H9 (cell line): ENCODE data around the gene GPR52. TPM values are rescaled to one million over a fixed set of nuclear protein-coding genes. Genes with fewer than 3 reads are reported as not detected.

ENCODE experiments used
- DNase-seq: peaks from one replicate; pipeline ENCODE4 v3.0.0-alpha.2; 2017
- H2AFZ ChIP-seq: one replicate; pipeline ENCODE4 v1.6.1; 2013; ENCODE audit warnings: mild to moderate bottlenecking, low read length, control low read depth, moderate library complexity
- H2AK5ac ChIP-seq: 2 replicates; pipeline ENCODE4 v1.6.1; 2013; ENCODE audit warnings: low read length, control low read depth, mixed read lengths; ENCODE audit not compliant: insufficient read length
- H2BK120ac ChIP-seq: one replicate; pipeline ENCODE4 v1.6.1; 2013; ENCODE audit warnings: low read depth, mild to moderate bottlenecking, low read length, control low read depth, inconsistent platforms; ENCODE audit not compliant: poor library complexity, severe bottlenecking
- H2BK12ac ChIP-seq: 2 replicates; pipeline ENCODE4 v1.6.1; 2013; ENCODE audit warnings: low read length, control low read depth, mixed read lengths, low read depth; ENCODE audit not compliant: insufficient read length
- H2BK15ac ChIP-seq: 2 replicates; pipeline ENCODE4 v1.6.1; 2013; ENCODE audit warnings: low read depth, low read length, control low read depth
- H2BK20ac ChIP-seq: one replicate; pipeline ENCODE4 v1.6.1; 2013; ENCODE audit warnings: low read depth, mild to moderate bottlenecking, low read length, control low read depth, inconsistent platforms; ENCODE audit not compliant: poor library complexity, severe bottlenecking
- H2BK5ac ChIP-seq: 2 replicates; pipeline ENCODE4 v1.6.1; 2013; ENCODE audit warnings: low read length, control low read depth, mixed read lengths; ENCODE audit not compliant: insufficient read length
- H3K14ac ChIP-seq: 2 replicates; pipeline ENCODE4 v1.6.1; 2013; ENCODE audit warnings: low read length, control low read depth; ENCODE audit not compliant: insufficient read depth
- H3K18ac ChIP-seq: 2 replicates; pipeline ENCODE4 v1.6.1; 2013; ENCODE audit warnings: low read depth, mild to moderate bottlenecking, mixed read lengths, low read length, control low read depth; ENCODE audit not compliant: insufficient read length
- H3K23ac ChIP-seq: 2 replicates; pipeline ENCODE4 v1.6.1; 2013; ENCODE audit warnings: low read length, control low read depth, mixed read lengths, low read depth; ENCODE audit not compliant: insufficient read length
- H3K23me2 ChIP-seq: 2 replicates; pipeline ENCODE4 v1.6.1; 2013; ENCODE audit warnings: low read depth, mild to moderate bottlenecking, mixed read lengths, low read length, control low read depth; ENCODE audit not compliant: insufficient read length, poor library complexity, severe bottlenecking
- H3K27ac ChIP-seq: 2 replicates; pipeline ENCODE4 v1.5.1; 2013; ENCODE audit warnings: low read length, control low read depth, mixed read lengths, low read depth; ENCODE audit not compliant: insufficient read length
- H3K27me3 ChIP-seq: 2 replicates; pipeline ENCODE4 v1.6.1; 2013; ENCODE audit warnings: low read length, control low read depth, inconsistent platforms; ENCODE audit not compliant: insufficient read depth
- H3K4ac ChIP-seq: 2 replicates; pipeline ENCODE4 v1.6.1; 2013; ENCODE audit warnings: low read depth, mild to moderate bottlenecking, control low read depth, inconsistent platforms, low read length, moderate library complexity
- H3K4me1 ChIP-seq: 2 replicates; pipeline ENCODE4 v1.6.1; 2013; ENCODE audit warnings: low read length, control low read depth, inconsistent platforms; ENCODE audit not compliant: insufficient read depth
- H3K4me2 ChIP-seq: 2 replicates; pipeline ENCODE4 v1.6.1; 2013; ENCODE audit warnings: low read length, control low read depth, mixed read lengths; ENCODE audit not compliant: insufficient read length, insufficient read depth
- H3K56ac ChIP-seq: 2 replicates; pipeline ENCODE4 v1.6.1; 2013; ENCODE audit warnings: low read depth, mild to moderate bottlenecking, mixed read lengths, low read length, control low read depth; ENCODE audit not compliant: insufficient read length
- H3K79me1 ChIP-seq: 2 replicates; pipeline ENCODE4 v1.6.1; 2013; ENCODE audit warnings: low read depth, mild to moderate bottlenecking, moderate library complexity, low read length, control low read depth, inconsistent platforms; ENCODE audit not compliant: insufficient read depth, poor library complexity, severe bottlenecking
- H3K79me2 ChIP-seq: 2 replicates; pipeline ENCODE4 v1.6.1; 2013; ENCODE audit warnings: low read length, control low read depth, inconsistent platforms; ENCODE audit not compliant: insufficient read depth
- H3K9ac ChIP-seq: 2 replicates; pipeline ENCODE4 v1.6.1; 2013; ENCODE audit warnings: low read length, control low read depth, mixed read lengths; ENCODE audit not compliant: insufficient read length; ENCODE audit errors: extremely low read depth
- H3K9me3 ChIP-seq: one replicate; pipeline ENCODE4 v1.6.1; 2013; ENCODE audit warnings: low read depth, low read length, inconsistent platforms; ENCODE audit not compliant: control insufficient read depth
- H3T11ph ChIP-seq: one replicate; pipeline ENCODE4 v1.6.1; 2013; ENCODE audit warnings: mild to moderate bottlenecking, low read length, control low read depth, inconsistent platforms
- H4K20me1 ChIP-seq: one replicate; pipeline ENCODE4 v1.6.1; 2013; ENCODE audit not compliant: control insufficient read depth, insufficient read length, insufficient read depth
- H4K5ac ChIP-seq: 2 replicates; pipeline ENCODE4 v1.6.1; 2013; ENCODE audit warnings: low read depth, mild to moderate bottlenecking, mixed read lengths, low read length, control low read depth; ENCODE audit not compliant: insufficient read length
- H4K8ac ChIP-seq: replicated peaks from 2 replicates; pipeline ENCODE4 v1.6.1; 2013; ENCODE audit warnings: low read length, control low read depth, mixed read lengths, low read depth; ENCODE audit not compliant: insufficient read length
- H4K91ac ChIP-seq: 2 replicates; pipeline ENCODE4 v1.6.1; 2013; ENCODE audit warnings: low read depth, mild to moderate bottlenecking, moderate library complexity, mixed read lengths, low read length, control low read depth; ENCODE audit not compliant: insufficient read length
- H3K27ac Mint-ChIP-seq, 3 experiments: 2 replicates in 2 of 3; 3 replicates in 1 of 3; pipeline ENCODE4 v1.8.0; 2020 to 2021; ENCODE audit warnings: mixed read lengths in 3 of 3, mild to moderate bottlenecking in 1 of 3, moderate library complexity in 1 of 3
- H3K27me3 Mint-ChIP-seq: 2 replicates; pipeline ENCODE4 v1.8.0; 2021; ENCODE audit warnings: low read depth, mild to moderate bottlenecking, moderate library complexity, mixed read lengths
- H3K36me3 Mint-ChIP-seq, 3 experiments: 2 replicates in 2 of 3; 3 replicates in 1 of 3; pipeline ENCODE4 v1.8.0; 2020 to 2021; ENCODE audit warnings: low read depth in 3 of 3, mixed read lengths in 3 of 3; ENCODE audit not compliant: insufficient read depth in 1 of 3
- H3K4me1 Mint-ChIP-seq, 2 experiments: 2 replicates each; pipeline ENCODE4 v1.8.0; 2020; ENCODE audit warnings: mixed read lengths in 2 of 2
- H3K4me3 Mint-ChIP-seq, 2 experiments: 2 replicates in 1 of 2; 3 replicates in 1 of 2; pipeline ENCODE4 v1.8.0; 2020 to 2021; ENCODE audit warnings: mild to moderate bottlenecking in 2 of 2, mixed read lengths in 2 of 2, moderate library complexity in 1 of 2
- H3K9me3 Mint-ChIP-seq, 2 experiments: 2 replicates in 1 of 2; 3 replicates in 1 of 2; pipeline ENCODE4 v1.8.0; 2020; ENCODE audit warnings: mild to moderate bottlenecking in 2 of 2, mixed read lengths in 2 of 2, moderate library complexity in 1 of 2
- WGBS: extraction: QIAGEN DNeasy Blood & Tissue Kit; methylation state at CpG from one replicate; pipeline ENCODE4 v1.1.7; 2013; ENCODE audit warnings: missing lambda C conversion rate, low lambda C conversion rate, mixed read lengths; ENCODE audit not compliant: insufficient read length; ENCODE audit errors: extremely low coverage; 5-methylcytosine and 5-hydroxymethylcytosine counted together
- total RNA-seq: library from RNA; stranded (reverse); gene quantifications from 2 replicates; pipeline ENCODE4 v1.2.1, GENCODE V29; 2021
- TF ChIP-seq, protein P1 (sequence below): fragments of 200-600 bp; sonication (generic); conservative IDR thresholded peaks from 3 replicates; pipeline ENCODE4 v1.8.0; 2021; ENCODE audit warnings: antibody characterized with exemption, mild to moderate bottlenecking

Gene GPR52
- total RNA-seq, 1 experiment from 2014 or later, result 0.28 TPM

GRCh38 chr1:174448974-174449373 lies 1.2 kb downstream of the GPR52 start:
- Histone ChIP-seq H3K27ac (no peak overlapping the region), H2BK15ac (no peak overlapping the region), H3K9me3 (no peaks in the 10 kb centered on the region), H3K23me2 (no peaks in the 10 kb centered on the region), H3K27me3 (no peaks in the 10 kb centered on the region), H2AFZ (no peak overlapping the region), H2BK120ac (no peak overlapping the region), H2AK5ac (no peak overlapping the region), H3K4me2 (no peak overlapping the region), H3K18ac (no peak overlapping the region), H3K79me2 (no peaks in the 10 kb centered on the region), H4K8ac (no peak overlapping the region), H3T11ph (no peak overlapping the region), H4K5ac (no peak overlapping the region), H3K4me1 (no peaks in the 10 kb centered on the region; the same call in 1 of the 2 replicates), H2BK20ac (no peak overlapping the region), H3K23ac (no peak overlapping the region), H4K91ac (no peak overlapping the region), H4K20me1 (no peaks in the 10 kb centered on the region), H3K14ac (no peak overlapping the region), H3K4ac (no peak overlapping the region), H3K56ac (no peak overlapping the region), H3K9ac (no peak overlapping the region), H3K79me1 (no peaks in the 10 kb centered on the region), H2BK12ac (no peak overlapping the region), H2BK5ac (no peak overlapping the region)
- WGBS, result no CpG with 5 or more reads among the region's 5 CpGs
- TF ChIP-seq, protein P1, sequence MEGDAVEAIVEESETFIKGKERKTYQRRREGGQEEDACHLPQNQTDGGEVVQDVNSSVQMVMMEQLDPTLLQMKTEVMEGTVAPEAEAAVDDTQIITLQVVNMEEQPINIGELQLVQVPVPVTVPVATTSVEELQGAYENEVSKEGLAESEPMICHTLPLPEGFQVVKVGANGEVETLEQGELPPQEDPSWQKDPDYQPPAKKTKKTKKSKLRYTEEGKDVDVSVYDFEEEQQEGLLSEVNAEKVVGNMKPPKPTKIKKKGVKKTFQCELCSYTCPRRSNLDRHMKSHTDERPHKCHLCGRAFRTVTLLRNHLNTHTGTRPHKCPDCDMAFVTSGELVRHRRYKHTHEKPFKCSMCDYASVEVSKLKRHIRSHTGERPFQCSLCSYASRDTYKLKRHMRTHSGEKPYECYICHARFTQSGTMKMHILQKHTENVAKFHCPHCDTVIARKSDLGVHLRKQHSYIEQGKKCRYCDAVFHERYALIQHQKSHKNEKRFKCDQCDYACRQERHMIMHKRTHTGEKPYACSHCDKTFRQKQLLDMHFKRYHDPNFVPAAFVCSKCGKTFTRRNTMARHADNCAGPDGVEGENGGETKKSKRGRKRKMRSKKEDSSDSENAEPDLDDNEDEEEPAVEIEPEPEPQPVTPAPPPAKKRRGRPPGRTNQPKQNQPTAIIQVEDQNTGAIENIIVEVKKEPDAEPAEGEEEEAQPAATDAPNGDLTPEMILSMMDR, result no peak
- Mint-ChIP-seq H3K4me3 (no peak overlapping the region), H3K4me1 (peaks cover 0 to 23% of the 10 kb centered on the region in 2 experiments; a peak in 2 of 4 replicates), H3K36me3 (no peaks in the 10 kb centered on the region), H3K27ac (no peak overlapping the region), H3K27me3 (no peaks in the 10 kb centered on the region), H3K9me3 (no peaks in the 10 kb centered on the region)
- no peak for DNase-seq
